GF-D8 (cell line): ENCODE data around the gene FOXG1.

Experiments used
- DNase-seq: peaks from one replicate; lab custom pipeline; 2025; lab: John Stamatoyannopoulos, UW

The FOXG1 gene

GRCh38 chr14:28766469-28766955 is at the start of gene FOXG1:
Gene FOXG1, plus strand, starts transcription at chr14:28766787. Its CDS starts 493 bp downstream, at chr14:28767280.
- DNase-seq = no peak

- no peak for DNase-seq
Observed at GRCh38 chr14:28719130-28719529, 47.5 kb upstream of the FOXG1 start.

GRCh38 chr14:28731358-28731757 is 35.2 kb upstream of the FOXG1 start:
- DNase-seq = no peak

- no peak for DNase-seq
Observed at GRCh38 chr14:28742171-28742846, 24.3 kb upstream of the FOXG1 start.

- DNase-seq = no peak
Observed at GRCh38 chr14:28744126-28744525, 22.5 kb upstream of the FOXG1 start.

GRCh38 chr14:28745176-28745575 is 21.4 kb upstream of the FOXG1 start:
- no peak for DNase-seq

- no peak for DNase-seq
Observed at GRCh38 chr14:28746247-28746646, 20.3 kb upstream of the FOXG1 start.

- DNase-seq = peak; percentile 1
Observed at GRCh38 chr14:28751467-28752058, 15.0 kb upstream of the FOXG1 start.

GRCh38 chr14:28754209-28754985 is 12.2 kb upstream of the FOXG1 start:
- DNase-seq = no peak

GRCh38 chr14:28755198-28755815 is 11.3 kb upstream of the FOXG1 start:
- no peak for DNase-seq

- DNase-seq = no peak
Observed at GRCh38 chr14:28755884-28756268, 10.7 kb upstream of the FOXG1 start.

- DNase-seq = no peak
Observed at GRCh38 chr14:28756269-28756883, 10.2 kb upstream of the FOXG1 start.

- DNase-seq = no peak
Observed at GRCh38 chr14:28756884-28757570, 9.6 kb upstream of the FOXG1 start.

- DNase-seq = no peak
Observed at GRCh38 chr14:28757786-28758185, 8.8 kb upstream of the FOXG1 start.

- no peak for DNase-seq
Observed at GRCh38 chr14:28758253-28758884, 8.2 kb upstream of the FOXG1 start.

- no peak for DNase-seq
Observed at GRCh38 chr14:28758885-28759652, 7.5 kb upstream of the FOXG1 start.

GRCh38 chr14:28759653-28760313 is 6.8 kb upstream of the FOXG1 start:
- DNase-seq = no peak

- no peak for DNase-seq
Observed at GRCh38 chr14:28760431-28760996, 6.1 kb upstream of the FOXG1 start.
